Effector memory CD8-positive, alpha-beta T cell (primary cell): ENCODE data around the gene KRT35.

Experiments used
- ATAC-seq: fragments of 150-1000 bp; cut with Tn5 transposase; replicated peaks from 2 replicates; pipeline ENCODE4 v1.10.0; 2021; ENCODE audit warnings: mild to moderate bottlenecking, moderate library complexity
- DNase-seq, 3 experiments: peaks; one replicate each; pipeline ENCODE4 v3.0.0; 2021
- H3K27ac Mint-ChIP-seq, 2 donors: one replicate each; pipeline ENCODE4 v1.8.0; 2022; ENCODE audit warnings: mild to moderate bottlenecking in 2 of 2, mixed read lengths in 2 of 2, moderate library complexity in 2 of 2
- H3K27me3 Mint-ChIP-seq, 2 donors: one replicate each; pipeline ENCODE4 v1.8.0; 2022; ENCODE audit warnings: mixed read lengths in 2 of 2
- H3K36me3 Mint-ChIP-seq: one replicate; pipeline ENCODE4 v1.8.0; 2022; ENCODE audit warnings: mild to moderate bottlenecking, moderate library complexity, mixed read lengths; ENCODE audit not compliant: insufficient read depth
- H3K4me1 Mint-ChIP-seq, 2 donors: one replicate each; pipeline ENCODE4 v1.8.0; 2022; ENCODE audit warnings: low read depth in 2 of 2, mixed read lengths in 2 of 2
- H3K4me3 Mint-ChIP-seq, 2 donors: one replicate each; pipeline ENCODE4 v1.8.0; 2022; ENCODE audit warnings: mild to moderate bottlenecking in 2 of 2, mixed read lengths in 2 of 2, moderate library complexity in 2 of 2
- H3K9me3 Mint-ChIP-seq, 2 donors: one replicate each; pipeline ENCODE4 v1.8.0; 2022; ENCODE audit warnings: mixed read lengths in 2 of 2

The KRT35 gene

DNA sequence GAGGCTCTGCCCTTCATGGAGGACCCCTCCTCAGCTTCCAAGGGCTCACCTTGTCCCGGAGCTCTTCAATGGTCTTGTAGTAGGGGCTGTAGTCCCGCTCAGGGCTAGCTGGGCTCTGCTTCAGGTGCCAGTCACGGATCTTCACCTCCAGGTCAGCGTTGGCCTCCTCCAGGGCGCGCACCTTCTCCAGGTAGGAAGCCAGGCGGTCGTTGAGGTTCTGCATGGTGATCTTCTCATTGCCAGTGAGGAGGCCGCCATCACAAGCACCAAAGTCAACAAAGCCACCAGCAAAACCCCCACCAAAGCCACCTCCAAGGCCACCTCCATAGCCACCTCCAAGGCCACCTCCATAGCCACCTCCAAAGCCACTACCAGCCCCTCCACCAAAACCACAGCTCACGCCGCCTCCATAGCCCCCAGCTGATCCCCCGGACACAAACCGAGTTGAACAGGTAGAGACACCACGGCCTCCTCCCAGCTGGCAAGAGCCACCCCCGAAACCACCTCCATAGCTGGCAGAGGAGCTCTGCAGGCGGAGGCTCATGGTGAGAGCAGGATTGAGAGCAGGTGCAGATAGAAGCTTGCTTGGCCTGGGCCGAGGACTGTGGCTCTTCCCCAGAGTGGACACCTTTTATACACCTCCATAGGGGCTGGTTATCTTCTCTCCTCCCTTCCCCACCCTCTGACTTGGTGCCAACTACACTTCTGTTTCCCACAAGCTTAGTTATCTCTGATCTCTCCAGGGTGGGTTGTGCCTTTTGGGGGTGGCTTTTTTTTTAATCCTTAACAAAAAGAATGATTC is 24.3 kb upstream of the KRT35 start, which contains the start of gene KRT13:
TSS of gene KRT13 (minus strand) at position 606 of the 802 bp plus-strand sequence. CDS start at position 544, 62 bp downstream.
- H3K4me1 Mint-ChIP-seq: no peaks in the 10 kb centered on the region
- no peak within 1 kb of the TSS for H3K27ac Mint-ChIP-seq
- H3K27me3 Mint-ChIP-seq: peaks cover 8 to 15% of the 10 kb centered on the region in 2 donors
- H3K4me3 Mint-ChIP-seq: no peak within 1 kb of the TSS
- H3K9me3 Mint-ChIP-seq: no peaks in the 10 kb centered on the region
- DNase-seq: no peak
- H3K36me3 Mint-ChIP-seq: no peaks in the 10 kb centered on the region
- ATAC-seq: no peak

DNA sequence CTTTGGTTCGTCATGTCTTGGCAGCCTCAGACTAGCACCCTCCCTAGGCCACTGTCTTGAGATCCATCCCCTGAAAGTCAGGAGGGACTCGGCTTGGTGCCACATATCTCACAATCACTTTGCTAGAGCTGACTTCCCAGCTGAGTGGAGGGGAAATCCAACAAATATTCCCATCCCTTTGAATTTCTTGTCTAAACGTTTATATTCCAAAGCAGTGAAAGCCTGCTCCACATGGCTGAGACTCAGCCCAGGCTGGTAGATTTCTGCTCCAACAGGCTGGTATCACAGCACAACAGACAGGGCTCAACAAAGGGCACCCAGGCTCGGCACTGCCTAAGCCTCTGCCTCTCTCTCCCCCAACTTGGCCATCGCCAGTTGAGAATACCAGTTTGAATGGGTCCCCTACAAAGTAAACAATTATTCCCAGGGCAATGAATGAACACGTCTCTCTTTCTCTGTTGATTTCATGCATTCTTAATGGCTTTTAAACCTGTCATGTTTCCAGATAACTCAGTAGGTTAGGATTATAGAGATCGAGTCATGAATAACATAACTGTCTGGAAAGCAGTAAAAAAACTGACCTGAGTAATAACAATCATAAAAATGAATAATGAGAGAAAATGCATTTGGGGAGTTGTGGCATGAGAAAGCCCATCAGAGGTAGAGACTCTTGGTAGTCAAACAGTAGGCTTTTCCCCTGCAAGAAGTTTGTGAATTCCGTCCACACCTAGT is 23.5 kb upstream of the KRT35 start:
- Mint-ChIP-seq H3K27me3 (peaks cover 16 to 23% of the 10 kb centered on the region in 2 donors), H3K9me3 (no peaks in the 10 kb centered on the region), H3K36me3 (no peaks in the 10 kb centered on the region), H3K4me1 (no peaks in the 10 kb centered on the region), H3K27ac (no peak overlapping the region), H3K4me3 (no peak overlapping the region)
- DNase-seq (no peak), ATAC-seq (no peak)

DNA sequence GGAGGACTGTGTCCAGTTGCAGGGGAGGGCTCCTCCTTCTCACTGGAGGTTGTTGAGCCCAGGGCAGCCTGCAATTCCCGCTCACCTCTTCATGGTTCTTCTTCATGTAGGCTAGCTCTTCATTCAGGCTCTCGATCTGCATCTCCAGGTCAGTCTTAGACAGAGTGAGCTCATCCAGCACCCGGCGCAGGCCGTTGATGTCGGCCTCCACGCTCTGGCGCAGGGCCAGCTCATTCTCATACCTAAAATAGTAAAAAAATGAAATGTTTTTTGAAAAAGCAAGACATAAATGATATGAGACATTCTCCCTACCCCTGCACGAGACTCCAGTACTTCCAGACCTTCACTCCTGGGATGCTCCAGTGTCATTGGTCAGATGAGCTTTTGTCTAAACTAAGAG is 22.3 kb upstream of the KRT35 start:
- peaks cover 25 to 34% of the 10 kb centered on the region in 2 donors for H3K27me3 Mint-ChIP-seq
- ATAC-seq: no peak
- H3K4me1 Mint-ChIP-seq: peaks cover 0 to 4% of the 10 kb centered on the region in 2 donors
- no peak for DNase-seq
- no peak overlapping the region for H3K27ac Mint-ChIP-seq
- no peaks in the 10 kb centered on the region for H3K9me3 Mint-ChIP-seq
- H3K4me3 Mint-ChIP-seq: no peak overlapping the region
- no peaks in the 10 kb centered on the region for H3K36me3 Mint-ChIP-seq

DNA sequence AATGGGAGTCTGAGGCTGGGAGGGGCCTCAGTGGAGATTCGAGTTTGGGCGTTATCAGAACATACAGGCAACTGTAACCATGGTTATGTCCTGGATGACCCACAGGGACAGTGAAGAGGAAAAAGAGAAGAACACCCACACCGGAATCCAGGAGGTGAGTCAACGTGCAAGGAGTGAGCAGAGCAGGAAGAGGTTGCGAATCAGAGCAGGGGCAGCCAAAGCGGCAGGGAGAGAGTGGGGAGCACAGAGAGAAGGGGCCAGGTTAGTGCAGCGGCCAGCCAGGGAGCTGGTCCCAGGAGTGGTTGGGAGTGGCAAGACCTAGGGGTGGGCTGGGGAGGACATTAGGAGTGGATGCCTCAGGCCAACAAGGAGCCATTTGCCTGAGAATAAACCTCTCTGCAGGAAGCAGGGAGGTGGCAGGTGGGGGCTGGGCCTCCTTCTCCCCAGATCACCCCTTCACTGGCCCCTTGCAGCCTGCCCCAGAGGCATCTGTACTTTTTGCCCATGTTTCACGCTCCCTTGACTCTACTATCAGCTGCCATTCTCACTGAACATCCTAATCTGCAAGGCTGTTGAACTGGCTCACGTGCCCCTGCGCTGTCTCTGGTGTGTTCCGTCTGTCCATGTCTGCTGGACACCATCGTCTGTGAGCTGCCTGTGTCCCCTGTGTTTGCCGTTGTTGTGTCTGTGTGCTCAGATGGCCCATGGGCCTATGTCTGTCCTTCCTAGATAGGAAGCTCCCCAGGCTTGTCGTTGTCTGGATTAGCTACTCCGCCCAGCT is 19.4 kb upstream of the KRT35 start:
- Mint-ChIP-seq H3K36me3 (no peaks in the 10 kb centered on the region), H3K4me1 (peaks cover 0 to 12% of the 10 kb centered on the region in 2 donors), H3K27ac (no peak overlapping the region), H3K9me3 (no peaks in the 10 kb centered on the region), H3K27me3 (peaks cover 25 to 34% of the 10 kb centered on the region in 2 donors), H3K4me3 (no peak overlapping the region)
- ATAC-seq: no peak
- no peak for DNase-seq

DNA sequence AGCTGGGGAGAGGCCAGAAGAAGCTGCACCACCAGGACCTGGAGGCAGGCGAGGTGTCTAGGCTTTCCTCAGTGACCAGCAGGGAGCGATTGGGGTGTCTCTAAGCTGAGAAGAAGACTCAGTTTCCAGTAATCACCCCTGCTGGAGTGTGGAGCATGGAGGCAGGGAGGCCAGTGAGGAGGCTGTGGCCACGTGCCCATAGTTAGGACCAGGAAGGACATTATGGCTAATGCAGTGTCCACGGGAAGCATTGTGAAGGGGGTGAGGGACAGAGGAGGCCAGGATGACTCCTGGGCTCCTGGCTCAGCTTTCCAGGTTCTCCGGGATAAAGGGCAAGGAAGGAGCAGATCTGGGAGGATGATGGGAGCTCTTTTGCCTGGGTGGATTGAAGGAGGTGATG is 18.8 kb upstream of the KRT35 start:
- no peak for ATAC-seq
- H3K27ac Mint-ChIP-seq: no peak overlapping the region

DNA sequence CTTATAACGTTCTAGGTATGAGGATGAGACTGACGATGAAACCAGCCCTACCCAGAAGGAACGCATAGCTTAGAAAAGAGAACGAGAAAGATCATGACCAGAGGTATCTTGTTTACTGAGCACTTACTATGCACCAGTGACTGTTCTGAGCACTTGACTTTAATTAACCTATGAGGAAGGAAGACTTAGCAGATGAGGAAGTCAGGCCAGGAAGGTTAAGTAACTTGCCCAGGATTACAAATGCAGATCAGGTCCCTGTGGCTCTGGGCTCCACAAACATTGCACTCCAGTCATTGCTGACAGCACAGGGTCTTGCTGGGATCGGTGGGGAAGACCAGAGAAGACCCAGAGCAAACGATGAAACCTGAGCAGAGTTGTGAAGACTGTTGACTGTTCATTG is 17.3 kb upstream of the KRT35 start:
- Mint-ChIP-seq H3K27me3 (peaks cover 25 to 34% of the 10 kb centered on the region in 2 donors), H3K36me3 (no peaks in the 10 kb centered on the region), H3K9me3 (no peaks in the 10 kb centered on the region), H3K4me1 (peaks cover 0 to 12% of the 10 kb centered on the region in 2 donors), H3K4me3 (no peak overlapping the region), H3K27ac (no peak overlapping the region)
- no peak for DNase-seq
- peak; percentile 17 for ATAC-seq

More for the DNA sequence above, 18.8 kb upstream of the KRT35 start:
- no peaks in the 10 kb centered on the region for H3K36me3 Mint-ChIP-seq
- H3K4me3 Mint-ChIP-seq: no peak overlapping the region
- no peaks in the 10 kb centered on the region for H3K9me3 Mint-ChIP-seq
- no peak for DNase-seq
- peaks cover 0 to 12% of the 10 kb centered on the region in 2 donors for H3K4me1 Mint-ChIP-seq
- H3K27me3 Mint-ChIP-seq: peaks cover 25 to 34% of the 10 kb centered on the region in 2 donors

DNA sequence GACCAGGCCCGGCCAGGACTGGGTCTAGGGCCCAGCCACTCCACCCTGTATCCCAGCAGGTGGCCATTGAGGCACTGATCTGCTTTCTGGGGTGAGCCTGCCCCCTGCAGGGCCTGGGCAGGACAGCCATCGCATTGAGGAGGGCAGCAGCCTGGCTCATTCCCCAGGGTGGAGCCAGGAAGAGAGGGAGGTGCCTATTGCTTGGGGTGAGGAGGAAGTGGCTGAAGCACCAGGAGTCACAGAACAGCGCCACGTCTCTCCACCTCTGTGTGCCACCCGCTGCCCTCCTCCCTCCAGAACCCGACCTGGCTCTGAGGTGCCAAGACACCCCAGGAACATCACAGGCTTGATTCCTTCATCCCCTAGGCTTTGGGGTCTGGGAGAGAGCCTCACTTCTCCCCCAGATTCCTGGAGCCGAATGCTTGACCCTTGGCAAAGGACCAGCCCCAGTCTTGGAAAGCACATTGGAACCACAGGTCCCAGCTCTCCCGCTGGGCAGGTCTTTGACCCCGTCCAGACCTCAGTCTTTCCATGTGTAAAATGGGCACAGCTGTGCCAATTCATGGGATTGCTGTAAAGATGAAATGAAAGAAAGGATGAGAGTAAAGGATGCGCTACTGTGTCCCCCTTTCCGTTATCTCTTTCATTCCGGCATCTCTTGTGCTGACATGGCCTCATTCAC is 16.0 kb upstream of the KRT35 start:
- Mint-ChIP-seq H3K4me1 (peaks cover 0 to 13% of the 10 kb centered on the region in 2 donors), H3K27me3 (peaks cover 25 to 34% of the 10 kb centered on the region in 2 donors), H3K4me3 (peak overlapping the region in 1 of 2 donors; percentile 16), H3K27ac (peak overlapping the region in 1 of 2 donors; percentile 33), H3K36me3 (no peaks in the 10 kb centered on the region), H3K9me3 (no peaks in the 10 kb centered on the region)
- DNase-seq (peak; percentile 21 to 44 (median 29)), ATAC-seq (peak; percentile 78)

DNA sequence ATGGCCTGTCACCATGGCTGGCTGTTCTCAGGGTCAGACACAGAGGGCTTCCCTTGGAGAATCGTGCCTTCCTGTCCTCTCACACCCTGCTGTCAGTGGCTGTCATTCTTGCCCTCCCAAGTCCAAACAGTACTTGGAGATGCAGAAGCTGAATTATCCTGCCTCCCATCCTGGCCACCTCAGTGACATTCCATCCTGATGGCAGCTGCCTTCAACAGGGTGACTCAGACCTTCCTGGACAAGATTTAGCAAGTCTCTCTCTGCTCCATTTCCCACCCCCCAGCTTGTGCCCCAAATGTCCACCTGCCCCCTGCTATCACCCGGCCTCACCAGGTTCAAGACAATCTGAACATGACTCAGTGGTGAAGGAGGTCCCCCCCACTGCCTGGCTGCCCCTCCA is 13.6 kb upstream of the KRT35 start:
- no peak overlapping the region for H3K4me3 Mint-ChIP-seq
- H3K36me3 Mint-ChIP-seq: no peaks in the 10 kb centered on the region
- H3K27ac Mint-ChIP-seq: peak overlapping the region in 1 of 2 donors; percentile 64
- DNase-seq: no peak
- peaks cover 9 to 20% of the 10 kb centered on the region in 2 donors for H3K4me1 Mint-ChIP-seq
- no peaks in the 10 kb centered on the region for H3K9me3 Mint-ChIP-seq
- ATAC-seq: no peak
- peaks cover 13 to 16% of the 10 kb centered on the region in 2 donors for H3K27me3 Mint-ChIP-seq

DNA sequence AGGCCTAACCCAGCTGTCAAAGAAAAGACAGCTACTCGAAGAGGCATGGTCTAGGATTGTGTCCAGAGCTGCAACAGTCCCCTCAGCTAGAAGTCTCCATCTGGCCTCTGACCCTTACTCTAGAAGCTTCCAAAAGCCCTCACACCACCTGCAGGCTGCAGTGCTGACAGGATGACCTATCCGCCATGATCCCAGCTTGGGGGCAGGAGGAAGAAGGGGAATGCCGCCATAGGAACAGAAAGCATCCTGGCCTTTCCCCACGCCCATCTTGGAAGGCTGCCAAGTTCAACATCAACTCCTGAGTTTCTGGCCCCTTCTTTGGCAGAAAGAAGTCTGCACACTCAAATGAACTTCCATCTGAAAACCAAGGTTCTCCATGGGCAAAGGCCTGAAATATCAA is 11.8 kb upstream of the KRT35 start:
- no peak for DNase-seq
- Mint-ChIP-seq H3K27me3 (peaks cover 0 to 6% of the 10 kb centered on the region in 2 donors), H3K4me1 (peaks cover 9 to 16% of the 10 kb centered on the region in 2 donors), H3K36me3 (no peaks in the 10 kb centered on the region), H3K27ac (peak overlapping the region in 1 of 2 donors; percentile 38), H3K9me3 (no peaks in the 10 kb centered on the region), H3K4me3 (no peak overlapping the region)
- no peak for ATAC-seq

DNA sequence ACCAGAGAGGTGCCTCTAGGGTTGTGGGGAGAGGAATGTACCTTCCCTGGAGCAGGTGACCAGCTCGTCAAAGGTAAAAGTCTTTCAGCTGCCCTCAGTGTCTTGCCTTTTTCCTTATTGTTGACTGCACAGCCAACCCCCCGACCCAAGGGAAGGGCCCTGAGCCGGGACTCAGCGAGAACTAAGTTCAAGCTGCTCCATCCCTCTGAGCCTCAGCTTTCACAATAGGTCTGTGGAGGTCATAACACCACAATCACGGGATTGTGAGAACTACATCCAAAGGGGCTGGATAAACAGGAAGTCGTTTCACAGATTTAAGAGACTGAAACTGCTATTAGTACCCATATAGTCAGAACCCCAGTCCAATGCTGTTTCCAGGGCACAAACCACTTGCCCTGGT is 11.4 kb upstream of the KRT35 start:
- H3K27ac Mint-ChIP-seq: peak overlapping the region in 1 of 2 donors; percentile 38
- no peak overlapping the region for H3K4me3 Mint-ChIP-seq
- H3K27me3 Mint-ChIP-seq: peaks cover 0 to 6% of the 10 kb centered on the region in 2 donors
- H3K9me3 Mint-ChIP-seq: no peaks in the 10 kb centered on the region
- DNase-seq (no peak), ATAC-seq (no peak)
- peaks cover 9 to 16% of the 10 kb centered on the region in 2 donors for H3K4me1 Mint-ChIP-seq
- H3K36me3 Mint-ChIP-seq: no peaks in the 10 kb centered on the region

DNA sequence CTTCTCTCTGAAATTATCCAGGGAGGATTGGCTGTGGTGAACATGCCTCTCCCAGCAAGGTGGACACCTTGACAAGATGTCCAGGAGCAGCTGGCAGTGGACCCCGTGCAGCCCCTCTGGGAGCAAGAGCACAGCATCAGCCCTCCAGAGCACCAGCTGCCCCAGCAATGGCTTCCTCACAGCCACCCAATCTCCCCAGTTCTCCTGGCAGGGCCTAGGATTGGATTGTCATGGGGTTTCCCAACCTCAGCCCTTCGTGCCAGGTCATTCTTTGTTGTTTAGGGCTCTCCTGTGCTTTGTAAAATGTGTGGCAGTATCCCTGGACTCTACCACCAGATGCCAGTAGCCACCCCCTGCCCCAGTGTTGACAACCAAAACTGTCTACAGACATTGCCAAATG is 10.5 kb upstream of the KRT35 start:
- no peak overlapping the region for H3K27ac Mint-ChIP-seq
- no peaks in the 10 kb centered on the region for H3K9me3 Mint-ChIP-seq
- H3K4me1 Mint-ChIP-seq: peaks cover 9% of the 10 kb centered on the region in 2 donors
- ATAC-seq: no peak
- H3K27me3 Mint-ChIP-seq: peaks cover 4 to 7% of the 10 kb centered on the region in 2 donors
- no peak for DNase-seq
- no peaks in the 10 kb centered on the region for H3K36me3 Mint-ChIP-seq
- H3K4me3 Mint-ChIP-seq: no peak overlapping the region

DNA sequence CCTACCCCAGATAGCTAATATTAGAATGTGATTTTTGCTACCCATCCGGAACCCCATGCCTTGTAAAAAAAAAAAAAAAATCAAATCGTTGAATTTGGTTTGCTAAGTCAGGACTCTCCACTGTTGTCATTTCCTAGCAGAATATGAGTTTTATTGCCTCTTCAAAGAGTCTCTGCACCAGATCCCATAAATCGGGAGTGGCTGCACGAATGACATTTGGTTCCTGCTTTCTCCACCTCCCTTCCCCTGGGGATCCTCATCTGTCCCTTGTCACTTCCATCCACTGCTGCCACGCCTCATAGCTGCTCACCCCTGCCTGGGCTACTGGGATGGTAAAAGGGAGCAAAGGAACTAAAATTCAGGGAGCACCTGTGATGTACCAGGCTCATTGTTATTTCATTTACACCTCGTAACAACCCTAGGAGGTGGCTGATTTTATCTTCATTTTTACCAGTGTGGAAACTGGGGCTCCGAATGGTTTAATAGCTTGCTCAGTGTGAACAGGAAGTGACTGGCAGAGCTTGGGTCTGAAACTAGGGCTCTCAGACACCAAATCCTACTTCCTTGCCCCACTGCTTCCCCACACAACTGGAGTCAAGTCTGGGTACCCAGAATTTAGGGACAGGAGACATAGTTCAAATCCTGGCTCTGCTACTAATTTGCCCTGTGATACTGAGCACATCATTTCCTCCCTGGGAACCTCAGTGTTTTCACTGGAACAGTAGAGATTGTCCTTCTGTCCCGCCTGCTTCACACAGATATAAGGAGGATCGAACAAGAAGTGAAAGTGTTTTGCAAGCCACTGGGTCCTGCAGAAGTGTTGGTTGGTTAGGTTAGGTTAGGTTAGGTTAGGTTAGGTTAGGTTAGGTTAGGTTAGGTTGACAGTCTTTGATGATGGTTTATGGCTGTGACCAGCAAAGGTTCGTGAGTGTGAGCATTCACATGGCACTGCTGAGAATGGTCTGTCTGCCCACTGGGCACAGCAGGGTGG is 9.3 kb upstream of the KRT35 start:
- no peak for ATAC-seq
- Mint-ChIP-seq H3K27me3 (peaks cover 12 to 14% of the 10 kb centered on the region in 2 donors), H3K9me3 (no peaks in the 10 kb centered on the region), H3K36me3 (no peaks in the 10 kb centered on the region), H3K4me1 (peaks cover 11 to 12% of the 10 kb centered on the region in 2 donors), H3K27ac (peak overlapping the region in 1 of 2 donors; percentile 3), H3K4me3 (no peak overlapping the region)
- DNase-seq: no peak
